NT2/D1 (cell line): ENCODE results near the gene FAM78B.

Experiments
- SUZ12 ChIP-seq: IDR thresholded peaks from 2 replicates; pipeline ENCODE4 v1.6.1; 2011; ENCODE audit not compliant: insufficient read length, insufficient read depth; ENCODE audit errors: extremely low read depth
- YY1 ChIP-seq: IDR thresholded peaks from 2 replicates; pipeline ENCODE4 v1.6.1; 2011; ENCODE audit not compliant: insufficient read length, insufficient read depth
- ZNF274 ChIP-seq: IDR thresholded peaks from 2 replicates; pipeline ENCODE4 v1.6.1; 2011; ENCODE audit warnings: mild to moderate bottlenecking, low read depth, low read length

DNA sequence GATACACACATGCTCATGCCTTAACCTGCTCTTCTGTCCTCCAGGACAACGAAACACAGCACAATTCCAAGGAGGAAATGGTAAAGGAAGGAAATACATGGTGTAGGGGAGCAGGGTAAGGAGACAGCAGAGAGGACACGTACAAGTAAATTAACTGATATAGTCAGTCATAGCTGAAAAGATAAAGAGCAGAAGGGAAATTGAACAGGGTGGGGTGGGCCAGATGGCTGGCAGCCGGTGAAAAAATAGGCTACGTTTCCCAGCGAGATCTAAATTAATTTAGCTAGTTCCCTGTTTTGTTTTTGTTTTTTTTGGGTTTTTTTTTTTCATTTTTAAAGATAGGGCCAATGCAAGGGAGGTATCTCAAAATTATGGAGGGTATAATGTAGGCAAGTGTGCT is 109.2 kb downstream of the FAM78B start:
- TF ChIP-seq YY1 = no peak
- no peak for TF ChIP-seq SUZ12
- no peak for TF ChIP-seq ZNF274
